H9 (cell line): ENCODE measurements around the gene OSBPL2. TPM values are rescaled to one million over a fixed set of nuclear protein-coding genes. Genes with fewer than 3 reads are reported as not detected.

ENCODE experiments used
- DNase-seq: peaks from one replicate; pipeline ENCODE4 v3.0.0-alpha.2; 2017
- H2AFZ ChIP-seq: one replicate; pipeline ENCODE4 v1.6.1; 2013; ENCODE audit warnings: mild to moderate bottlenecking, low read length, control low read depth, moderate library complexity
- H2AK5ac ChIP-seq: 2 replicates; pipeline ENCODE4 v1.6.1; 2013; ENCODE audit warnings: low read length, control low read depth, mixed read lengths; ENCODE audit not compliant: insufficient read length
- H2BK120ac ChIP-seq: one replicate; pipeline ENCODE4 v1.6.1; 2013; ENCODE audit warnings: low read depth, mild to moderate bottlenecking, low read length, control low read depth, inconsistent platforms; ENCODE audit not compliant: poor library complexity, severe bottlenecking
- H2BK12ac ChIP-seq: 2 replicates; pipeline ENCODE4 v1.6.1; 2013; ENCODE audit warnings: low read length, control low read depth, mixed read lengths, low read depth; ENCODE audit not compliant: insufficient read length
- H2BK15ac ChIP-seq: 2 replicates; pipeline ENCODE4 v1.6.1; 2013; ENCODE audit warnings: low read depth, low read length, control low read depth
- H2BK20ac ChIP-seq: one replicate; pipeline ENCODE4 v1.6.1; 2013; ENCODE audit warnings: low read depth, mild to moderate bottlenecking, low read length, control low read depth, inconsistent platforms; ENCODE audit not compliant: poor library complexity, severe bottlenecking
- H2BK5ac ChIP-seq: 2 replicates; pipeline ENCODE4 v1.6.1; 2013; ENCODE audit warnings: low read length, control low read depth, mixed read lengths; ENCODE audit not compliant: insufficient read length
- H3K14ac ChIP-seq: 2 replicates; pipeline ENCODE4 v1.6.1; 2013; ENCODE audit warnings: low read length, control low read depth; ENCODE audit not compliant: insufficient read depth
- H3K18ac ChIP-seq: 2 replicates; pipeline ENCODE4 v1.6.1; 2013; ENCODE audit warnings: low read depth, mild to moderate bottlenecking, mixed read lengths, low read length, control low read depth; ENCODE audit not compliant: insufficient read length
- H3K23ac ChIP-seq: 2 replicates; pipeline ENCODE4 v1.6.1; 2013; ENCODE audit warnings: low read length, control low read depth, mixed read lengths, low read depth; ENCODE audit not compliant: insufficient read length
- H3K23me2 ChIP-seq: 2 replicates; pipeline ENCODE4 v1.6.1; 2013; ENCODE audit warnings: low read depth, mild to moderate bottlenecking, mixed read lengths, low read length, control low read depth; ENCODE audit not compliant: insufficient read length, poor library complexity, severe bottlenecking
- H3K27ac ChIP-seq: 2 replicates; pipeline ENCODE4 v1.5.1; 2013; ENCODE audit warnings: low read length, control low read depth, mixed read lengths, low read depth; ENCODE audit not compliant: insufficient read length
- H3K27me3 ChIP-seq: 2 replicates; pipeline ENCODE4 v1.6.1; 2013; ENCODE audit warnings: low read length, control low read depth, inconsistent platforms; ENCODE audit not compliant: insufficient read depth
- H3K4ac ChIP-seq: 2 replicates; pipeline ENCODE4 v1.6.1; 2013; ENCODE audit warnings: low read depth, mild to moderate bottlenecking, control low read depth, inconsistent platforms, low read length, moderate library complexity
- H3K4me1 ChIP-seq: 2 replicates; pipeline ENCODE4 v1.6.1; 2013; ENCODE audit warnings: low read length, control low read depth, inconsistent platforms; ENCODE audit not compliant: insufficient read depth
- H3K4me2 ChIP-seq: 2 replicates; pipeline ENCODE4 v1.6.1; 2013; ENCODE audit warnings: low read length, control low read depth, mixed read lengths; ENCODE audit not compliant: insufficient read length, insufficient read depth
- H3K56ac ChIP-seq: 2 replicates; pipeline ENCODE4 v1.6.1; 2013; ENCODE audit warnings: low read depth, mild to moderate bottlenecking, mixed read lengths, low read length, control low read depth; ENCODE audit not compliant: insufficient read length
- H3K79me1 ChIP-seq: 2 replicates; pipeline ENCODE4 v1.6.1; 2013; ENCODE audit warnings: low read depth, mild to moderate bottlenecking, moderate library complexity, low read length, control low read depth, inconsistent platforms; ENCODE audit not compliant: insufficient read depth, poor library complexity, severe bottlenecking
- H3K79me2 ChIP-seq: 2 replicates; pipeline ENCODE4 v1.6.1; 2013; ENCODE audit warnings: low read length, control low read depth, inconsistent platforms; ENCODE audit not compliant: insufficient read depth
- H3K9ac ChIP-seq: 2 replicates; pipeline ENCODE4 v1.6.1; 2013; ENCODE audit warnings: low read length, control low read depth, mixed read lengths; ENCODE audit not compliant: insufficient read length; ENCODE audit errors: extremely low read depth
- H3K9me3 ChIP-seq: one replicate; pipeline ENCODE4 v1.6.1; 2013; ENCODE audit warnings: low read depth, low read length, inconsistent platforms; ENCODE audit not compliant: control insufficient read depth
- H3T11ph ChIP-seq: one replicate; pipeline ENCODE4 v1.6.1; 2013; ENCODE audit warnings: mild to moderate bottlenecking, low read length, control low read depth, inconsistent platforms
- H4K20me1 ChIP-seq: one replicate; pipeline ENCODE4 v1.6.1; 2013; ENCODE audit not compliant: control insufficient read depth, insufficient read length, insufficient read depth
- H4K5ac ChIP-seq: 2 replicates; pipeline ENCODE4 v1.6.1; 2013; ENCODE audit warnings: low read depth, mild to moderate bottlenecking, mixed read lengths, low read length, control low read depth; ENCODE audit not compliant: insufficient read length
- H4K8ac ChIP-seq: replicated peaks from 2 replicates; pipeline ENCODE4 v1.6.1; 2013; ENCODE audit warnings: low read length, control low read depth, mixed read lengths, low read depth; ENCODE audit not compliant: insufficient read length
- H4K91ac ChIP-seq: 2 replicates; pipeline ENCODE4 v1.6.1; 2013; ENCODE audit warnings: low read depth, mild to moderate bottlenecking, moderate library complexity, mixed read lengths, low read length, control low read depth; ENCODE audit not compliant: insufficient read length
- H3K27ac Mint-ChIP-seq, 3 experiments: 2 replicates in 2 of 3; 3 replicates in 1 of 3; pipeline ENCODE4 v1.8.0; 2020 to 2021; ENCODE audit warnings: mixed read lengths in 3 of 3, mild to moderate bottlenecking in 1 of 3, moderate library complexity in 1 of 3
- H3K27me3 Mint-ChIP-seq: 2 replicates; pipeline ENCODE4 v1.8.0; 2021; ENCODE audit warnings: low read depth, mild to moderate bottlenecking, moderate library complexity, mixed read lengths
- H3K36me3 Mint-ChIP-seq, 3 experiments: 2 replicates in 2 of 3; 3 replicates in 1 of 3; pipeline ENCODE4 v1.8.0; 2020 to 2021; ENCODE audit warnings: low read depth in 3 of 3, mixed read lengths in 3 of 3; ENCODE audit not compliant: insufficient read depth in 1 of 3
- H3K4me1 Mint-ChIP-seq, 2 experiments: 2 replicates each; pipeline ENCODE4 v1.8.0; 2020; ENCODE audit warnings: mixed read lengths in 2 of 2
- H3K4me3 Mint-ChIP-seq, 2 experiments: 2 replicates in 1 of 2; 3 replicates in 1 of 2; pipeline ENCODE4 v1.8.0; 2020 to 2021; ENCODE audit warnings: mild to moderate bottlenecking in 2 of 2, mixed read lengths in 2 of 2, moderate library complexity in 1 of 2
- H3K9me3 Mint-ChIP-seq, 2 experiments: 2 replicates in 1 of 2; 3 replicates in 1 of 2; pipeline ENCODE4 v1.8.0; 2020; ENCODE audit warnings: mild to moderate bottlenecking in 2 of 2, mixed read lengths in 2 of 2, moderate library complexity in 1 of 2
- WGBS: extraction: QIAGEN DNeasy Blood & Tissue Kit; methylation state at CpG from one replicate; pipeline ENCODE4 v1.1.7; 2013; ENCODE audit warnings: missing lambda C conversion rate, low lambda C conversion rate, mixed read lengths; ENCODE audit not compliant: insufficient read length; ENCODE audit errors: extremely low coverage; 5-methylcytosine and 5-hydroxymethylcytosine counted together
- total RNA-seq: library from RNA; stranded (reverse); gene quantifications from 2 replicates; pipeline ENCODE4 v1.2.1, GENCODE V29; 2021
- TF ChIP-seq, protein P1 (sequence below): fragments of 200-600 bp; sonication (generic); conservative IDR thresholded peaks from 3 replicates; pipeline ENCODE4 v1.8.0; 2021; ENCODE audit warnings: antibody characterized with exemption, mild to moderate bottlenecking

The OSBPL2 gene
- total RNA-seq, 1 experiment from 2014 or later: 47.3 TPM

DNA sequence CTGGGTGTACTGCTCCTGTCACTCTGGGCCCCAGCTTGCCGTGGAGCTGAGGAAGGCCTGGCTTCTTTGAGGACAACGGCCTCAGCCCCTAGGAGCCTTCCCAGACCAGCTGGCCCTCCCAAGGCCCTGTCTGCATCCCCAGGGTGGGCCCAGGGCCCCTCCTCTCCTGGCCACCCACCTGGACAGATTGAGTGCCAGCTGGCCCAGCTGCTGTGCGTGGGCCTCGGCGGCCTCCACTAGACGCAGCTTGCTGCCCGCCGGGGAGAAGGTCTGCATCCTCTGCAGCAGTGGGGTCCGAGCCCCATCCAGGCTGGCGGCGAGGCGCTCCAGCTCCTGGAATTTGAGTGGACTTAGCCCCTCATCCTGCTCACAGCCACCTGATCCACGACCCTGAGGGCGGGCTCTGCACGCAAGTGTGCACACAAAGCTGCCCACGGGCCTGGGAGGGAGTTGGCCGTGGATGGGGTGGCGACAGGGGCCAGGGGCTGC lies 78.9 kb downstream of the OSBPL2 start:
- Histone ChIP-seq H2BK20ac (no peak overlapping the region), H3T11ph (no peak overlapping the region), H2BK120ac (no peak overlapping the region), H2BK15ac (no peak overlapping the region), H3K27me3 (no peaks in the 10 kb centered on the region), H3K18ac (no peak overlapping the region), H3K9ac (no peak overlapping the region), H2BK5ac (no peak overlapping the region), H3K4me1 (no peaks in the 10 kb centered on the region), H2BK12ac (no peak overlapping the region), H3K23ac (no peak overlapping the region), H3K23me2 (no peaks in the 10 kb centered on the region), H3K9me3 (no peaks in the 10 kb centered on the region), H3K56ac (no peak overlapping the region), H4K5ac (no peak overlapping the region), H3K79me1 (no peaks in the 10 kb centered on the region), H3K14ac (no peak overlapping the region), H3K79me2 (no peaks in the 10 kb centered on the region), H2AFZ (no peak overlapping the region), H3K4ac (no peak overlapping the region), H3K4me2 (no peak overlapping the region), H4K20me1 (no peaks in the 10 kb centered on the region), H4K91ac (no peak overlapping the region), H2AK5ac (no peak overlapping the region), H3K27ac (no peak overlapping the region), H4K8ac (no peak overlapping the region)
- no CpG with 5 or more reads among the region's 18 CpGs for WGBS
- Mint-ChIP-seq H3K27ac (no peak overlapping the region), H3K4me3 (no peak overlapping the region), H3K27me3 (no peaks in the 10 kb centered on the region), H3K9me3 (peaks cover 3 to 23% of the 10 kb centered on the region in 2 experiments; a peak in 4 of 5 replicates), H3K36me3 (peaks cover 30 to 83% (median 68%) of the 10 kb centered on the region in 3 experiments), H3K4me1 (peaks cover 0 to 2% of the 10 kb centered on the region in 2 experiments; a peak in 1 of 4 replicates)
- DNase-seq: no peak
- TF ChIP-seq, protein P1, sequence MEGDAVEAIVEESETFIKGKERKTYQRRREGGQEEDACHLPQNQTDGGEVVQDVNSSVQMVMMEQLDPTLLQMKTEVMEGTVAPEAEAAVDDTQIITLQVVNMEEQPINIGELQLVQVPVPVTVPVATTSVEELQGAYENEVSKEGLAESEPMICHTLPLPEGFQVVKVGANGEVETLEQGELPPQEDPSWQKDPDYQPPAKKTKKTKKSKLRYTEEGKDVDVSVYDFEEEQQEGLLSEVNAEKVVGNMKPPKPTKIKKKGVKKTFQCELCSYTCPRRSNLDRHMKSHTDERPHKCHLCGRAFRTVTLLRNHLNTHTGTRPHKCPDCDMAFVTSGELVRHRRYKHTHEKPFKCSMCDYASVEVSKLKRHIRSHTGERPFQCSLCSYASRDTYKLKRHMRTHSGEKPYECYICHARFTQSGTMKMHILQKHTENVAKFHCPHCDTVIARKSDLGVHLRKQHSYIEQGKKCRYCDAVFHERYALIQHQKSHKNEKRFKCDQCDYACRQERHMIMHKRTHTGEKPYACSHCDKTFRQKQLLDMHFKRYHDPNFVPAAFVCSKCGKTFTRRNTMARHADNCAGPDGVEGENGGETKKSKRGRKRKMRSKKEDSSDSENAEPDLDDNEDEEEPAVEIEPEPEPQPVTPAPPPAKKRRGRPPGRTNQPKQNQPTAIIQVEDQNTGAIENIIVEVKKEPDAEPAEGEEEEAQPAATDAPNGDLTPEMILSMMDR: no peak
